HepG2 (cell line): ENCODE measurements around the gene SPACA4. TPM values are rescaled to one million over a fixed set of nuclear protein-coding genes. Genes with fewer than 3 reads are reported as not detected.

Source experiments
- ARNT2 ChIP-seq: sonication (generic); formaldehyde crosslinking; IDR thresholded peaks from 2 replicates; pipeline ENCODE4 v1.8.0; 2022; ENCODE audit warnings: mild to moderate bottlenecking, low read depth, missing genetic modification reagents, moderate library complexity
- HES4 ChIP-seq: sonication (generic); formaldehyde crosslinking; IDR thresholded peaks from 2 replicates; pipeline ENCODE4 v1.9.0; 2021; ENCODE audit warnings: mild to moderate bottlenecking, missing genetic modification reagents, borderline replicate concordance
- HOXD1 ChIP-seq: sonication (generic); formaldehyde crosslinking; IDR thresholded peaks from 2 replicates; pipeline ENCODE4 v1.5.0; 2020; ENCODE audit warnings: missing genetic modification reagents
- KDM3A ChIP-seq: IDR thresholded peaks from 2 replicates; pipeline ENCODE4 v1.6.1; 2018; ENCODE audit warnings: low read depth, missing compliant biosample characterization
- LCORL ChIP-seq, 2 experiments: fragments of 450-650 bp in 1 of 2; sonication (generic) in 1 of 2; formaldehyde crosslinking in 1 of 2; IDR thresholded peaks; 2 replicates each; pipeline versions ENCODE4 v1.5.0 to v1.6.1; 2017 to 2020; ENCODE audit warnings: antibody characterized with exemption in 1 of 2, missing genetic modification reagents in 1 of 2
- NR2C2 ChIP-seq: sonication (generic); formaldehyde crosslinking; IDR thresholded peaks from 2 replicates; pipeline ENCODE4 v1.4.0; 2020; ENCODE audit warnings: missing genetic modification reagents, mild to moderate bottlenecking, moderate library complexity, borderline replicate concordance
- POGZ ChIP-seq: sonication (generic); formaldehyde crosslinking; IDR thresholded peaks from 2 replicates; pipeline ENCODE4 v1.4.0; 2020; ENCODE audit warnings: mild to moderate bottlenecking, missing genetic modification reagents
- PTBP1 ChIP-seq: fragments of 200-400 bp; formaldehyde crosslinking; IDR thresholded peaks from 2 replicates; pipeline ENCODE4 v1.6.1; 2018; ENCODE audit warnings: low read length, low read depth; ENCODE audit not compliant: poor library complexity, severe bottlenecking
- ZC3H4 ChIP-seq: sonication (generic); formaldehyde crosslinking; IDR thresholded peaks from 2 replicates; pipeline ENCODE4 v1.4.0; 2020; ENCODE audit warnings: missing genetic modification reagents, borderline replicate concordance
- ZFY ChIP-seq: sonication (generic); formaldehyde crosslinking; IDR thresholded peaks from 2 replicates; pipeline ENCODE4 v1.4.0; 2020; ENCODE audit warnings: missing genetic modification reagents
- ZNF143 ChIP-seq: sonication (generic); formaldehyde crosslinking; IDR thresholded peaks from 2 replicates; pipeline ENCODE4 v1.4.0; 2020; ENCODE audit warnings: missing genetic modification reagents
- ZNF17 ChIP-seq: sonication (generic); formaldehyde crosslinking; IDR thresholded peaks from 2 replicates; pipeline ENCODE4 v1.5.0; 2020; ENCODE audit warnings: mild to moderate bottlenecking, missing genetic modification reagents
- ZNF235 ChIP-seq: sonication (generic); formaldehyde crosslinking; IDR thresholded peaks from 2 replicates; pipeline ENCODE4 v1.8.1; 2023; ENCODE audit warnings: mild to moderate bottlenecking, missing genetic modification reagents, borderline replicate concordance
- ZZZ3 ChIP-seq: sonication (generic); formaldehyde crosslinking; IDR thresholded peaks from 2 replicates; pipeline ENCODE4 v1.4.0; 2020; ENCODE audit warnings: missing genetic modification reagents, mild to moderate bottlenecking, borderline replicate concordance
- polyA plus RNA-seq, 8 experiments: library from polyadenylated mRNA; depleted of rRNA in 3 of 8; stranded (reverse) in 7 of 8; unstranded in 1 of 8; fragments of >200 nt; fragmentation: Illumina TruSeq in 4 of 8; extraction: Trizol in 4 of 8; gene quantifications; 2 replicates each; pipeline versions ENCODE4 v1.2.1 to v1.2.3, GENCODE V29; 2011 to 2016; ENCODE audit warnings: low read depth in 4 of 8, missing spikeins in 1 of 8, mixed read lengths in 1 of 8; ENCODE audit not compliant: insufficient read depth in 1 of 8
- total RNA-seq, 5 experiments: library from RNA; depleted of rRNA; stranded (reverse); fragments of >200 nt; fragmentation: Illumina TruSeq; extraction: Trizol; gene quantifications; 2 replicates each; pipeline ENCODE4 v1.2.3, GENCODE V29; 2016; ENCODE audit warnings: low read depth in 1 of 5
- TF ChIP-seq, protein P1 (sequence below): sonication (generic); formaldehyde crosslinking; IDR thresholded peaks from 2 replicates; pipeline ENCODE4 v1.4.0; 2020; ENCODE audit warnings: missing genetic modification reagents
- TF ChIP-seq, protein P2 (sequence below), 2 experiments: fragments of 450-650 bp in 1 of 2; sonication (generic) in 1 of 2; formaldehyde crosslinking in 1 of 2; IDR thresholded peaks; 2 replicates each; pipeline versions ENCODE4 v1.6.1 to v1.8.0; 2016 to 2022; ENCODE audit warnings: antibody characterized with exemption in 1 of 2, mild to moderate bottlenecking in 1 of 2, missing genetic modification reagents in 1 of 2

The SPACA4 gene
- total and polyA plus RNA-seq, 2 of the 13 experiments (the other 11 are each of a cell fraction or from before 2014, with no cell fraction given), result not detected

DNA sequence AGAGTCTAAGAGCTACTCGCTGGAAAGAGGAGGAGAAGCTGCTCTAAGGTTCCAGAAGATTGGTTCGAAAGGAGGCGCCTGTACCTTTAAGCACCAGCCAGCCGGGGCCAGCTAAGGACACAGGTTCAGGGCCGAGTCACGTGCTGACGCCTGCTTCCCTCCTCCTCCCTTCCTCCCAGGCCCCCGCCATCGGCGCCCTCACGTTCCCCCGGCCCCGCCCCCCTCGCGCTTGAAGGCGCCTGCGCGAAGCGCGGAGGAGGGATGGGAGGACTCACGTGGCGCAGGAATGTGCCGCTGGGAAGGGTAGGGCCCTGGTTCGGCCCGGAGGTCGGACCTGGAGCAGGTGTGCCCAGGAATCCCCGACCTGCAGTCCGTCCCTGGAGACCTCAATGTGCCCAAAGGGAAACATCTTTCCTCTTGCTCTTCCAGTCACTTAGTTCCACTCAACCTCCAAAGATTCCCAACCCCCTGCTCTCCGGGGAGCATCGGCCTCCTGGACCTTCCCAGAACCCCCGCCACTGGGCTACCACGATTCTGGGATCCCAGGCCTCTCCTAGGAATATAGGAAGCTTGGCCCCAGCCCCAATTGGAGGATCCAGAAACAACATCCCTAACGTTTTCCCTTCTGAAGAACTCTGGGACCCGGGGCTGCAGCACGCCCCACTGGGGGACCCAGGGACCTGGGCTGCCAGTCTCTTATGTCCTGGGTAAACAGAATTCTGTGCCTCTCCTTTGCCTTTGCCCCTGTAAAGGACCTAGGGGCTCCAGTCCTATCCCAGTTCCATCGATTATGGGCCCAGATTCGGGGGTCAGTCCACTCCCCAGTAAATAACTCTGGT is 28.1 kb downstream of the SPACA4 start (continued):
- TF ChIP-seq ZNF143 (peak; percentile 42; the same call in 1 of the 2 replicates), ZNF17 (CRISPR knock-in tag) (no peak), LCORL (IDR thresholded peaks at IDR 0.05) (no peak), LCORL (CRISPR knock-in tag; IDR thresholded peaks at IDR 0.05) (peak; percentile 72), HOXD1 (CRISPR knock-in tag) (0 out of 2 replicates have a peak, but pooled peaks have one; percentile 30), ARNT2 (CRISPR knock-in tag) (peak; percentile 67), PTBP1 (no peak), ZZZ3 (no peak), ZFY (CRISPR knock-in tag) (peak; percentile 82), POGZ (no peak), KDM3A (CRISPR knock-in tag) (peak; percentile 76), NR2C2 (CRISPR knock-in tag) (peak; percentile 64), HES4 (CRISPR knock-in tag) (peak; percentile 67; the same call in 1 of the 2 replicates), ZNF235 (CRISPR knock-in tag) (no peak), ZC3H4 (CRISPR knock-in tag) (peak; percentile 84; the same call in 1 of the 2 replicates)
- TF ChIP-seq, protein P1, sequence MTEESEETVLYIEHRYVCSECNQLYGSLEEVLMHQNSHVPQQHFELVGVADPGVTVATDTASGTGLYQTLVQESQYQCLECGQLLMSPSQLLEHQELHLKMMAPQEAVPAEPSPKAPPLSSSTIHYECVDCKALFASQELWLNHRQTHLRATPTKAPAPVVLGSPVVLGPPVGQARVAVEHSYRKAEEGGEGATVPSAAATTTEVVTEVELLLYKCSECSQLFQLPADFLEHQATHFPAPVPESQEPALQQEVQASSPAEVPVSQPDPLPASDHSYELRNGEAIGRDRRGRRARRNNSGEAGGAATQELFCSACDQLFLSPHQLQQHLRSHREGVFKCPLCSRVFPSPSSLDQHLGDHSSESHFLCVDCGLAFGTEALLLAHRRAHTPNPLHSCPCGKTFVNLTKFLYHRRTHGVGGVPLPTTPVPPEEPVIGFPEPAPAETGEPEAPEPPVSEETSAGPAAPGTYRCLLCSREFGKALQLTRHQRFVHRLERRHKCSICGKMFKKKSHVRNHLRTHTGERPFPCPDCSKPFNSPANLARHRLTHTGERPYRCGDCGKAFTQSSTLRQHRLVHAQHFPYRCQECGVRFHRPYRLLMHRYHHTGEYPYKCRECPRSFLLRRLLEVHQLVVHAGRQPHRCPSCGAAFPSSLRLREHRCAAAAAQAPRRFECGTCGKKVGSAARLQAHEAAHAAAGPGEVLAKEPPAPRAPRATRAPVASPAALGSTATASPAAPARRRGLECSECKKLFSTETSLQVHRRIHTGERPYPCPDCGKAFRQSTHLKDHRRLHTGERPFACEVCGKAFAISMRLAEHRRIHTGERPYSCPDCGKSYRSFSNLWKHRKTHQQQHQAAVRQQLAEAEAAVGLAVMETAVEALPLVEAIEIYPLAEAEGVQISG, result peak; percentile 93
- TF ChIP-seq, protein P2, sequence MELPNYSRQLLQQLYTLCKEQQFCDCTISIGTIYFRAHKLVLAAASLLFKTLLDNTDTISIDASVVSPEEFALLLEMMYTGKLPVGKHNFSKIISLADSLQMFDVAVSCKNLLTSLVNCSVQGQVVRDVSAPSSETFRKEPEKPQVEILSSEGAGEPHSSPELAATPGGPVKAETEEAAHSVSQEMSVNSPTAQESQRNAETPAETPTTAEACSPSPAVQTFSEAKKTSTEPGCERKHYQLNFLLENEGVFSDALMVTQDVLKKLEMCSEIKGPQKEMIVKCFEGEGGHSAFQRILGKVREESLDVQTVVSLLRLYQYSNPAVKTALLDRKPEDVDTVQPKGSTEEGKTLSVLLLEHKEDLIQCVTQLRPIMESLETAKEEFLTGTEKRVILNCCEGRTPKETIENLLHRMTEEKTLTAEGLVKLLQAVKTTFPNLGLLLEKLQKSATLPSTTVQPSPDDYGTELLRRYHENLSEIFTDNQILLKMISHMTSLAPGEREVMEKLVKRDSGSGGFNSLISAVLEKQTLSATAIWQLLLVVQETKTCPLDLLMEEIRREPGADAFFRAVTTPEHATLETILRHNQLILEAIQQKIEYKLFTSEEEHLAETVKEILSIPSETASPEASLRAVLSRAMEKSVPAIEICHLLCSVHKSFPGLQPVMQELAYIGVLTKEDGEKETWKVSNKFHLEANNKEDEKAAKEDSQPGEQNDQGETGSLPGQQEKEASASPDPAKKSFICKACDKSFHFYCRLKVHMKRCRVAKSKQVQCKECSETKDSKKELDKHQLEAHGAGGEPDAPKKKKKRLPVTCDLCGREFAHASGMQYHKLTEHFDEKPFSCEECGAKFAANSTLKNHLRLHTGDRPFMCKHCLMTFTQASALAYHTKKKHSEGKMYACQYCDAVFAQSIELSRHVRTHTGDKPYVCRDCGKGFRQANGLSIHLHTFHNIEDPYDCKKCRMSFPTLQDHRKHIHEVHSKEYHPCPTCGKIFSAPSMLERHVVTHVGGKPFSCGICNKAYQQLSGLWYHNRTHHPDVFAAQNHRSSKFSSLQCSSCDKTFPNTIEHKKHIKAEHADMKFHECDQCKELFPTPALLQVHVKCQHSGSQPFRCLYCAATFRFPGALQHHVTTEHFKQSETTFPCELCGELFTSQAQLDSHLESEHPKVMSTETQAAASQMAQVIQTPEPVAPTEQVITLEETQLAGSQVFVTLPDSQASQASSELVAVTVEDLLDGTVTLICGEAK (IDR thresholded peaks at IDR 0.05), result no peak
- TF ChIP-seq, protein P2 (CRISPR knock-in tag; IDR thresholded peaks at IDR 0.05), result no peak
